Embryonic facial prominence (tissue), 1 donor: ENCODE data around the gene ZNF726.
"Not testable (repeated sequence)": the region's sequence is repeated elsewhere in the genome, so short reads cannot be mapped to it uniquely, and the experiment has no call there.

Experiments used
- DNase-seq: peaks from one replicate; pipeline ENCODE4 v3.0.0-alpha.2; 2016; ENCODE audit errors: extremely low spot score

Gene ZNF726

DNA sequence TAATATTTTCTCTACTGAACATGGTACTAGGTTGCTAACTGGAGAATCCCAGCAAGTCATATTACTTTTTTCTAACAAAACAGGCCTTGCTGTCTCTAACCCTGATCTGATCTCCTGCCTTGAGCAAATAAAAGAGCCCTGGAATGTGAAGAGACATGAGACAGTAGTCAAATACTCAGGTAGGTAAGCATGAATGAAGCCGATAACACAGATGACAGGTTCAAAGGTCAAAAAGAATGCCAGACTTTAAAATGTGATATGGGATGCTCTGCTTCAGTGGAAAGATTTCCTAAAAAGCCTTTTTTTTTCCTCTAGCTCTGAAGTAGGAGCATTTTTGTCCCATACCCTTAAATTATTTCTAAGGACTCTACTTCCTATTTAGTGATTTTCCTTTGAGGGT is 28.7 kb downstream of the ZNF726 start:
- no peak for DNase-seq

DNA sequence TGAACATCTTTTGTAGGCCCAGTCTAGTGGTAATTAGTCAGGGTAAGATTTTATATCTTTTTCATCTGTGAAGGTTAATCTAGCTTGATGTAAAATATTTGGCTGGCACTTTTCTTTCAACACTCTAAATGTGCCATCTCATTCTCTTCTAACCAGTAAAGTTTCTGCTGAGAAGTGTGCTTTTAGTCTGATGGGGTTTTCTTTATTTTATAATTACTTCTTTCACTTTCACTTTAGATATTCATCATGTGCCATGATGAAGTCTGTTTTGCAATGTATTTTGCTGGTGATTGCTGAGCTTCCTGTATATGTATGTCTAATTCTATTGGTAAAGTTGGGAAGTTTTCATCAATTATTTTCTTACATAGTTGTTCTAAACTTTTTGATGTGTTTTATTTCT is 31.9 kb downstream of the ZNF726 start:
- DNase-seq, result no peak

DNA sequence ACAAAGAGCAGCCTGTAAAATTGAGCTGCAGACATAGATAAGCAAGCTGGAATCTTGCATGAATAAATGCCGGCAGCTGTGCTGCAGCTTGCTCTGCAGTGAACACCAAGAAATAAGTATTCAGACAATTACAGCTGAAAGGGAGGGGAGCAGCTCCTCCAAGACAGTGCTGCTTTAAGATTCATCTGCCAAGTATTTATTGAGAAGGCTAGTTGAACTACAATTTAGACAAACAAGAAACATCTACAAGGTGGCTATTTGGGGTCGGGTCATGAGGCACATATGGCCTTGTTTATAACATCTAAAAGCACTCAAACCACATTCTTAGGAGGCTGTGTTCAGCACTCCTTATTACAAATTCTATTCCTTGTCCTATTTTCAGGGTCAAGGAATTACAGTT is 34.9 kb downstream of the ZNF726 start:
- no peak for DNase-seq

DNA sequence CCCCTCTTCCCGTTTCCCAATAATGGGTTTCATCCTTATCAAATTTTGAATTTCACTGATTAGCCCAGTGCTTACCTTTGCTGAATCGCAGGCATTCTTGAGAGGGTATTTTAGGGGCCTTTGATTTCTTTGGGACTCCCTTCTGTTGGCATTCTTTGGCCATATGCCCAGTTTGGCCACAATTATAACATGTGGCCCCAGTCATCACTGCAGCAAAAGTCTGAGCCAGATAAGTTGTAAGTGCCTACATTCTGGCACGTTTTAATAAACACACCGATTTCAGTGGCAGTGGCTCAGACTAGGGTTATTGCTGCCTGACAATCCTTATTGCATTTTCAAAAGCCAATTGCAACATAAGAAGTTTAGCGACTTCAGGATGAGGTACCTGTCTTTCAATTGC is 41.4 kb downstream of the ZNF726 start:
- no peak for DNase-seq

DNA sequence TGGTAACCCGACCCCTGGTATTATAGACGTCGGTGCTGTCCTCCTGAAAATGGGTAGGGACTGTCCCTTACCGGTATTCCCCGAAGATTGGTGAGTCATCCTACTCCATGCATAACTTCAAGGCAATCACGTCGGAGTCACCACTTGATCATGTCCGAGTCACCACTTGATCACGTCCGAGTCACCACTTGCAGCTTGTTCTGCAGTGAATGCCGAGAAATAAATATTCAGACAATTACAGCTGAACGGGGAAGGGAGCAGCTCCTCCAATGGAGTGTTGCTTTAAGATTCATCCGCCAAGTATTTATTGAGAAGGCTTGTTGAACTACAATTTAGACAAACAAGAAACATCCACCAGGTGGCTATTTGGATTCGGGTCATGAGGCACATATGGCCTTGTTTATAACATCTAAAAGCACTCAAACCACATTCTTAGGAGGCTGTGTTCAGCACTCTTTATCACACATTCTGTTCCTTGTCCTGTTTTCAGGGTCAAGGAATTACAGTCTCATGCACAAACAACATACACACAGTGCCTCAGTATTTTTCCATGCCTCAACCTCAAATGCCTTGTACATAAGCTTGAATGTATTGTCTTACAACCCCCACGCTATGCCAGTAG is 43.1 kb downstream of the ZNF726 start:
- DNase-seq, result no peak

DNA sequence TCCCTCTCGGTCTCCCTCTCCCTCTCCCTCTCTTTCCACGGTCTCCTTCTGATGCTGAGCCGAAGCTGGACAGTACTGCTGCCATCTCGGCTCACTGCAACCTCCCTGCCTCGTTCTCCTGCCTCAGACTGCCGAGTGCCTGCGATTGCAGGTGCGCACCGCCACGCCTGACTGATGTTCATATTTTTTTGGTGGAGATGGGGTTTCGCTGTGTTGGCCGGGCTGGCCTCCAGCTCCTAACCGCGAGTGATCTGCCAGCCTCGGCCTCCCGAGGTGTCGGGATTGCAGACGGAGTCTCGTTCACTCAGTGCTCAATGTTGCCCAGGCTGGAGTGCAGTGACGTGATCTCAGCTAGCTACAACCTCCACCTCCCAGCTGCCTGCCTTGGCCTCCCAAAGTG is 48.7 kb downstream of the ZNF726 start:
- not testable (repeated sequence) for DNase-seq

DNA sequence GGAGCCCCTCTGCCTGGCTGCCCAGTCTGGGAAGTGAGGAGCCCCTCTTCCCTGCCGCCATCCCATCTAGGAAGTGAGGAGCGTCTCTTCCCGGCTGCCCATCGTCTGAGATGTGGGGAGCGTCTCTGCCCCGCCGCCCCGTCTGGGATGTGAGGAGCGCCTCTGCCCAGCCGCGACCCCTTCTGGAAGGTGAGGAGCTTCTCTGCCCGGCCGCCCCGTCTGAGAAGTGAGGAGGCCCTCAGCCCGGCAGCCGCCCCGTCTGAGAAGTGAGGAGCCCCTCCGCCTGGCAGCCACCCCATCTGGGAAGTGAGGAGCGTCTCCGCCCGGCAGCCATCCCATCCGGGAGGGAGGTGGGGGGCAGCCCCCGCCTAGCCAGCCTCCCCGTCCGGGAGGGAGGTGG is 49.2 kb downstream of the ZNF726 start:
- not testable (repeated sequence) for DNase-seq

DNA sequence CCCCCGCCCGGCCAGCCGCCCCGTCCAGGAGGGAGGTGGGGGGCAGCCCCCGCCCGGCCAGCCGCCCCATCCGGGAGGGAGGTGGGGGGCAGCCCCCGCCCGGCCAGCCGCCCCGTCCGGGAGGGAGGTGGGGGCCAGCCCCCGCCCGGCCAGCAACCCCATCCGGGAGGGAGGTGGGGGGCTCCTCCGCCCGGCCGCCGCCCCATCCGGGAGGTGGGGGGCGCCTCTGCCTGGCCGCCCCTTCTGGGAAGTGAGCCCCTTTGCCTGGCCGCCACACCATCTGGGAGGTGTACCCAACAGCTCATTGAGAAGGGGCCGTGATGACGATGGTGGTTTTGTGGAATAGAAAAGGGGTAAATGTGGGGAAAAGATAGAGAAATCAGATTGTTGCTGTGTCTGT is 49.6 kb downstream of the ZNF726 start:
- DNase-seq, result not testable (repeated sequence)

DNA sequence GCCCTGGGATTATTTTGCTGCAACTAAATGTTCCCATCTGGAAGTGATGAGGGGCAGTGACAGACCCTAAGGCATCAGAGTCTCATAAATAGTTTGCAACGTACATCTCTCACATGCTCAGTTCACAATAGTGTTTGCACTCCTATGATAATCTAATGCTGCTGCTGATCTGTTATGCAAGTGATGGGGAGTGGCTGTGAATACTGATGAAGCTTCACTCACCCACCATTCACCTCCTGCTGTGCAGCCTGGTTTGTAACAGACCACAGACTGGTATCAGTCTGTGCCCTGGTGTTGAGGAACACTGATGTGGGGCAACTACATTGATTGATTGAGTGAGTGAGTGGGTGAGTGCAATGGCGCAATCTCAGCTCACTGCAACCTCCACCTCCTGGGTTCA is 54.9 kb downstream of the ZNF726 start:
- DNase-seq, result no peak

DNA sequence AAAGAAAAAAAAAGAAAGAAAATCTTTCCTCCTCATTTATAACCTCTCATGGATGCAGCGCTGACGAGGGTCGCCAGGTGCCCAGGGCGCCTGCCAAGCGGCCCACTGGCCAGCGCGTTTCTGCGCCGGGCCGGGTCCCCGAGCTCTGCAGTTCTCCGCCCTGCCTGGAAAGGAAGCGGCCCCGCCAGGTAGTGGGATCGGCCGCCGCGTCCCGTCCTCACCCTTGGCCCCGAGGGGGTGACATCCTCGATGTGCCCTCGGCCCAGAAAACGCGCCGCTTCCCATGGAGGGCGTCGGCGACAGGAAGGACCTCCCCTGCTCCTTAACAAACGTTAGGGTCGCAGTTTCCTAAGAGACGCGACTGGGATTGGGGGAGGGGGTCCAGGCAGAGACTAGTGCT is 56.9 kb downstream of the ZNF726 start:
- DNase-seq, result no peak

DNA sequence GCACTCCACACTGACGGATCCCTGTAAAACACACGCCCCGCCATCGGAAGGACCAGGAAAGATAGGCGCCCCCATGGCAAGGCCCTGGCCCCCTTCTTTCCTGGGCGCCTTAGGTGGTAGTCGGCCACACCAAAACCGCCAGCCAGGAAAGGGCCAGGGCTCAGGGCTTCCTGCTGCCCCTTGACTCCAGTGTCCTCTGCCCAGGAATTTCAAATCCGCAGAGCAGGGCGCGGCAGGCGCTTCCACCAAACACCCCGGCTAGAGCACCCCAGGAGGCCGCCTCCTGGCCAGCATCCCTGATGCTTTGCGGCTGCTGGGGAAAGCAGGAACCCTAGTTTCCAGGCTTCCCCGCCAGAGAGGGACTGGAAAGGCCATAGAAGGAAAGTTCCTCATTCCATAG is 57.5 kb downstream of the ZNF726 start:
- DNase-seq, result no peak

DNA sequence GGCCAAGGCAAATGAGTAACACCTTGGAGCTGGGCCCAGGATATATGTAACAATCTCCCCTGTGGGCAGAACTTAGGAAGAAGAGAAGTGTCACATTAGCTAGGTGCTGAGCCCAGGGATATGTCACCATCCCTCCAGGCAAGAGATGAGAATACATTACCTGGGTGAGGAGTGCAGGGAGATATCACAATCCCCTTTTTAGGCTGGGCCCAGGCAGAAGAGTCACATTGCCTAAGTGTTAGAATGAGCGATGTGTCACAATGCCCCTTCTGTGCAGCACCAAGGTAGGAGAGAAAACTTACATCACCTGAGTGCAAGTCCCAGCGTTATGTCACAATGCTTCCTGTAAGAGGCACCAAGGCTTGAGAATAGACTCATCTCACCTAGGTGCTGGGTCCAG is 60.3 kb downstream of the ZNF726 start:
- no peak for DNase-seq

DNA sequence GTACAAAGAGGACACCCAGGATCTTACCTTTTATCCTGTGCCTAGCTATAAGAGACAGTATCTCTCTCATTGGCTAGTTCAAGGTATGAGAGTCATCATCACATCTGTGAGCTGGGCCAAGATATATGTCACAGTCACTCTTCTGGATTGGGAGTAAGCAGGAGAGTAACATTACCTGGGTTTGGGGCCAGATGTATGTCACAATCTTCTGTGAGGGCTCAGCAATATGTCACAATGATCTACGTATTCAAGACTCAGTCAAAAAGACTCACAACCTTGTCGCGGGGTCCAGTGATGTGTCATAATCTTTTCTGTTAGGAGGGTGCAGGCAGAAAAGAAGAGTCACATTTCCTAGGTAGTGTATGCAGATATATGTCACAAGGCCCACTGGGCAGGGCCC is 61.9 kb downstream of the ZNF726 start:
- DNase-seq, result not testable (repeated sequence)

DNA sequence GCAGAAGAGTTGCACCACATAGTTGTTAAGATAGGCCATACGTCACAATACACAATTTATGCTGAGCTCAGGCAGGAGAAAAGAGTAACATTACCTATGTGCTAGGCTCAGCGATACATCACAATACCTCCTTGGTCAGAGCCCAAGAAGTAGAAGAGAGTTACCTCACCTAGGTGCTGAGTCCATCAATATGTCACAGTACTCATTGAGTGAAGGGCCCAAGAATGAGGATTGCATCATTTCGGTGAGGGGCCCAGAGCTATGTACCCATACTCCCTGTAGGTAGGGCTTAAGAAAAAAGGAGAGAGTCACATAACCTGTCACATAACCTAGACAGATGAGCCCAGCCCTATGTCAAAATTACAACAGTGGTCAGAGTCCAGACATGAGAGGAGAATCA is 62.6 kb downstream of the ZNF726 start:
- not testable (repeated sequence) for DNase-seq

DNA sequence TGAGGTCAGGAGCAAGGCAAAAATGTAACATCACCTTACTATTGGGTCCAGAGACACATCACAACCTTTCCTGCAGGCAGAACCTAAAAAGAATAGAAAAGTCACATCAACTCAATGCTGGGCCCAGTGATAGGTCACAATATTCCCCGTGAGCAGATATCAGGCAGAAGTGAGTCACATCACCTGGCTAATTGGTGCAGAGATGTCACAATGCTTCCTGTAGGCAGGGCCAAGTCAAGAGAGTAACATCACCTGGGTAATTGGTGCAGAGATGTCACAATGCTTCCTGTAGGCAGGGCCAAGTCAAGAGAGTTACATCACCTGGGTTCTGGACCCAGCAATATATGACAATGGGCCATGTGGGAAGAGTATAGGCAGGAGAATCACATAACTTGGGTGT is 63.4 kb downstream of the ZNF726 start:
- no peak for DNase-seq

DNA sequence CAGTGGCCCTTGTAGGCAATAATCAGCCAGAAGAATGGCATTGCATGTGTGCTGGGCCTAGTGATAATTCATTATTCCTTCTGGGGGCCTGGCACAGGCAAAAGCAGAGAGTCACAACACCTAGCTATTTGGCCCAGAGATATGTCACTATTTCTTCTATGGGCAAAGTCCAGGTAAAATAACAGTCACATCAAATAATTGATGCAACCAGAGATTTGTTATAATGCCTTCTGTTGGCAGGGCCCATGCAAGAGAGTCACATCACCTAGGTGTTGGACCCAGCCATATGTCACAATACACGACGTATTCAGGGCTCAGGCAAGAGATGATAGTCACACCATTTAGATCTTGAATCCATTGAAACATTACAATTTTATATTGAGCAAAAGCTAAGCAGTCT is 66.1 kb downstream of the ZNF726 start:
- DNase-seq, result no peak

DNA sequence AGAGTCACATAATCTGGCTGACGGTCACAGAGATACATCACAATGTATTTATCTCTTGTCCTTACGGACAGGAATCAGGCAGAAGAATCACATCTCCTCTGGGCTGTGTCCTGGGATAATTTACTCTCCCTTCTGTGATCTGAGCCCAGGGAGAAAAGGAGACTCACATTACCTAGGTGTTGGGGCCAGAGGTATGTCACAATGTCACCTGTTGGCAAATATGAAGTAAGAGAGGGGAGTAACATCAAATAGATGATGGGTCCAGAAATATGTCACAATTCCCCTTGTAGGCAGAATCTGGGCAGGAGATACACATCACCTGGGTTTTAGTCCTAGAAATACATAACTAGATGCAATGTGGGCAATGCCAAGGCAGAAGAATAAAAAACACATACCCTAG is 67.2 kb downstream of the ZNF726 start:
- no peak for DNase-seq

DNA sequence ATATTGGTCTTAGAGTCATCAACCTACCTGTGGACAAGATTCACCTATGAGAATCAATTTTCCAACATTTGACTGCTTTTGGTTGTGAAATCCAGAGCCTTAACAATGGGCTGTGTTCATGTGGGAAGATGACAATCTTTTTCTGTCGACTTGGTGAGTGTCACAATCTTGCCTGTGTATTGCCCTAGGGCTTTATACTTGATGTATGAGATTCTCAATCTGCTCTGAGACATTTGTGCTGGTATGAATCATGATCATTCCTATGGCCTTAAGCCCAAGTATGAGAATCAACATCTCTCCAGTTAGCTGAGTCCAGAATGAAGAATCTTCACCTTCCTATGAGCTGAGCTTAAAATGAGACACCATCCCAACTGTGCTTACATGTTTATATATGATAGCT is 68.7 kb downstream of the ZNF726 start:
- DNase-seq, result no peak
